H9 (cell line): Measurements from ENCODE around the gene ACTN1. TPM values are rescaled to one million over a fixed set of nuclear protein-coding genes. Genes with fewer than 3 reads are reported as not detected.

Experiments used
- DNase-seq: peaks from one replicate; pipeline ENCODE4 v3.0.0-alpha.2; 2017
- H2AFZ ChIP-seq: one replicate; pipeline ENCODE4 v1.6.1; 2013; ENCODE audit warnings: mild to moderate bottlenecking, low read length, control low read depth, moderate library complexity
- H2AK5ac ChIP-seq: 2 replicates; pipeline ENCODE4 v1.6.1; 2013; ENCODE audit warnings: low read length, control low read depth, mixed read lengths; ENCODE audit not compliant: insufficient read length
- H2BK120ac ChIP-seq: one replicate; pipeline ENCODE4 v1.6.1; 2013; ENCODE audit warnings: low read depth, mild to moderate bottlenecking, low read length, control low read depth, inconsistent platforms; ENCODE audit not compliant: poor library complexity, severe bottlenecking
- H2BK12ac ChIP-seq: 2 replicates; pipeline ENCODE4 v1.6.1; 2013; ENCODE audit warnings: low read length, control low read depth, mixed read lengths, low read depth; ENCODE audit not compliant: insufficient read length
- H2BK15ac ChIP-seq: 2 replicates; pipeline ENCODE4 v1.6.1; 2013; ENCODE audit warnings: low read depth, low read length, control low read depth
- H2BK20ac ChIP-seq: one replicate; pipeline ENCODE4 v1.6.1; 2013; ENCODE audit warnings: low read depth, mild to moderate bottlenecking, low read length, control low read depth, inconsistent platforms; ENCODE audit not compliant: poor library complexity, severe bottlenecking
- H2BK5ac ChIP-seq: 2 replicates; pipeline ENCODE4 v1.6.1; 2013; ENCODE audit warnings: low read length, control low read depth, mixed read lengths; ENCODE audit not compliant: insufficient read length
- H3K14ac ChIP-seq: 2 replicates; pipeline ENCODE4 v1.6.1; 2013; ENCODE audit warnings: low read length, control low read depth; ENCODE audit not compliant: insufficient read depth
- H3K18ac ChIP-seq: 2 replicates; pipeline ENCODE4 v1.6.1; 2013; ENCODE audit warnings: low read depth, mild to moderate bottlenecking, mixed read lengths, low read length, control low read depth; ENCODE audit not compliant: insufficient read length
- H3K23ac ChIP-seq: 2 replicates; pipeline ENCODE4 v1.6.1; 2013; ENCODE audit warnings: low read length, control low read depth, mixed read lengths, low read depth; ENCODE audit not compliant: insufficient read length
- H3K23me2 ChIP-seq: 2 replicates; pipeline ENCODE4 v1.6.1; 2013; ENCODE audit warnings: low read depth, mild to moderate bottlenecking, mixed read lengths, low read length, control low read depth; ENCODE audit not compliant: insufficient read length, poor library complexity, severe bottlenecking
- H3K27ac ChIP-seq: 2 replicates; pipeline ENCODE4 v1.5.1; 2013; ENCODE audit warnings: low read length, control low read depth, mixed read lengths, low read depth; ENCODE audit not compliant: insufficient read length
- H3K27me3 ChIP-seq: 2 replicates; pipeline ENCODE4 v1.6.1; 2013; ENCODE audit warnings: low read length, control low read depth, inconsistent platforms; ENCODE audit not compliant: insufficient read depth
- H3K4ac ChIP-seq: 2 replicates; pipeline ENCODE4 v1.6.1; 2013; ENCODE audit warnings: low read depth, mild to moderate bottlenecking, control low read depth, inconsistent platforms, low read length, moderate library complexity
- H3K4me1 ChIP-seq: 2 replicates; pipeline ENCODE4 v1.6.1; 2013; ENCODE audit warnings: low read length, control low read depth, inconsistent platforms; ENCODE audit not compliant: insufficient read depth
- H3K4me2 ChIP-seq: 2 replicates; pipeline ENCODE4 v1.6.1; 2013; ENCODE audit warnings: low read length, control low read depth, mixed read lengths; ENCODE audit not compliant: insufficient read length, insufficient read depth
- H3K56ac ChIP-seq: 2 replicates; pipeline ENCODE4 v1.6.1; 2013; ENCODE audit warnings: low read depth, mild to moderate bottlenecking, mixed read lengths, low read length, control low read depth; ENCODE audit not compliant: insufficient read length
- H3K79me1 ChIP-seq: 2 replicates; pipeline ENCODE4 v1.6.1; 2013; ENCODE audit warnings: low read depth, mild to moderate bottlenecking, moderate library complexity, low read length, control low read depth, inconsistent platforms; ENCODE audit not compliant: insufficient read depth, poor library complexity, severe bottlenecking
- H3K79me2 ChIP-seq: 2 replicates; pipeline ENCODE4 v1.6.1; 2013; ENCODE audit warnings: low read length, control low read depth, inconsistent platforms; ENCODE audit not compliant: insufficient read depth
- H3K9ac ChIP-seq: 2 replicates; pipeline ENCODE4 v1.6.1; 2013; ENCODE audit warnings: low read length, control low read depth, mixed read lengths; ENCODE audit not compliant: insufficient read length; ENCODE audit errors: extremely low read depth
- H3K9me3 ChIP-seq: one replicate; pipeline ENCODE4 v1.6.1; 2013; ENCODE audit warnings: low read depth, low read length, inconsistent platforms; ENCODE audit not compliant: control insufficient read depth
- H3T11ph ChIP-seq: one replicate; pipeline ENCODE4 v1.6.1; 2013; ENCODE audit warnings: mild to moderate bottlenecking, low read length, control low read depth, inconsistent platforms
- H4K20me1 ChIP-seq: one replicate; pipeline ENCODE4 v1.6.1; 2013; ENCODE audit not compliant: control insufficient read depth, insufficient read length, insufficient read depth
- H4K5ac ChIP-seq: 2 replicates; pipeline ENCODE4 v1.6.1; 2013; ENCODE audit warnings: low read depth, mild to moderate bottlenecking, mixed read lengths, low read length, control low read depth; ENCODE audit not compliant: insufficient read length
- H4K8ac ChIP-seq: replicated peaks from 2 replicates; pipeline ENCODE4 v1.6.1; 2013; ENCODE audit warnings: low read length, control low read depth, mixed read lengths, low read depth; ENCODE audit not compliant: insufficient read length
- H4K91ac ChIP-seq: 2 replicates; pipeline ENCODE4 v1.6.1; 2013; ENCODE audit warnings: low read depth, mild to moderate bottlenecking, moderate library complexity, mixed read lengths, low read length, control low read depth; ENCODE audit not compliant: insufficient read length
- H3K27ac Mint-ChIP-seq, 3 experiments: 2 replicates in 2 of 3; 3 replicates in 1 of 3; pipeline ENCODE4 v1.8.0; 2020 to 2021; ENCODE audit warnings: mixed read lengths in 3 of 3, mild to moderate bottlenecking in 1 of 3, moderate library complexity in 1 of 3
- H3K27me3 Mint-ChIP-seq: 2 replicates; pipeline ENCODE4 v1.8.0; 2021; ENCODE audit warnings: low read depth, mild to moderate bottlenecking, moderate library complexity, mixed read lengths
- H3K36me3 Mint-ChIP-seq, 3 experiments: 2 replicates in 2 of 3; 3 replicates in 1 of 3; pipeline ENCODE4 v1.8.0; 2020 to 2021; ENCODE audit warnings: low read depth in 3 of 3, mixed read lengths in 3 of 3; ENCODE audit not compliant: insufficient read depth in 1 of 3
- H3K4me1 Mint-ChIP-seq, 2 experiments: 2 replicates each; pipeline ENCODE4 v1.8.0; 2020; ENCODE audit warnings: mixed read lengths in 2 of 2
- H3K4me3 Mint-ChIP-seq, 2 experiments: 2 replicates in 1 of 2; 3 replicates in 1 of 2; pipeline ENCODE4 v1.8.0; 2020 to 2021; ENCODE audit warnings: mild to moderate bottlenecking in 2 of 2, mixed read lengths in 2 of 2, moderate library complexity in 1 of 2
- H3K9me3 Mint-ChIP-seq, 2 experiments: 2 replicates in 1 of 2; 3 replicates in 1 of 2; pipeline ENCODE4 v1.8.0; 2020; ENCODE audit warnings: mild to moderate bottlenecking in 2 of 2, mixed read lengths in 2 of 2, moderate library complexity in 1 of 2
- WGBS: extraction: QIAGEN DNeasy Blood & Tissue Kit; methylation state at CpG from one replicate; pipeline ENCODE4 v1.1.7; 2013; ENCODE audit warnings: missing lambda C conversion rate, low lambda C conversion rate, mixed read lengths; ENCODE audit not compliant: insufficient read length; ENCODE audit errors: extremely low coverage; 5-methylcytosine and 5-hydroxymethylcytosine counted together
- total RNA-seq: library from RNA; stranded (reverse); gene quantifications from 2 replicates; pipeline ENCODE4 v1.2.1, GENCODE V29; 2021
- TF ChIP-seq, protein P1 (sequence below): fragments of 200-600 bp; sonication (generic); conservative IDR thresholded peaks from 3 replicates; pipeline ENCODE4 v1.8.0; 2021; ENCODE audit warnings: antibody characterized with exemption, mild to moderate bottlenecking

Gene ACTN1
- total RNA-seq, 1 experiment from 2014 or later = 219 TPM

DNA sequence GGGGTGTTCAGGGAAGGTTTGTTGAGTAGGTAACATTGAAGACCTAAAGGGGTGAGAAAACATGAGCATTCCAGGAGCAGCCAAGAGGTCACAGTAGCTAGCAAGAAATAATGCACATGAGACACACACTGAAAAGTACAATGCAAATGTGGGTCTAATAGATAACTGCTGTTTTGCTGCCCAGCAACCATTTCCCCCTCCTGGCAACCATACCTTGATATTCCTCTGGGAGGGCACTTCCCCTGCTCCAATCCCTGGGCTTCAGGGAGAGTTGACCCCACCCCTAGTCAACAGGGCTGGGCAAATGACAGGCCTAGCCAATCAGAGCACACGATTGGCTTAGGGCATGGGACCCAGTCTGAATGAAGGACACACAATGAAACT lies 8.5 kb upstream of the ACTN1 start:
- DNase-seq = peak; percentile 79
- no peaks in the 10 kb centered on the region for H3K9me3 Mint-ChIP-seq
- Histone ChIP-seq H3K4ac (no peak overlapping the region), H2AFZ (no peak overlapping the region), H3K9ac (no peak overlapping the region), H3K4me2 (no peak overlapping the region), H2BK15ac (no peak overlapping the region), H2BK20ac (no peak overlapping the region), H3K4me1 (peaks cover 3% of the 10 kb centered on the region; the same call in 1 of the 2 replicates), H2BK12ac (no peak overlapping the region), H3K79me1 (no peaks in the 10 kb centered on the region), H2AK5ac (no peak overlapping the region), H2BK120ac (no peak overlapping the region), H3K23ac (no peak overlapping the region), H4K91ac (no peak overlapping the region), H3K27ac (no peak overlapping the region), H3K56ac (no peak overlapping the region), H4K5ac (no peak overlapping the region), H3K18ac (no peak overlapping the region), H3K14ac (no peak overlapping the region), H3T11ph (no peak overlapping the region), H3K23me2 (no peaks in the 10 kb centered on the region), H4K20me1 (no peaks in the 10 kb centered on the region), H4K8ac (no peak overlapping the region), H3K27me3 (no peaks in the 10 kb centered on the region), H3K79me2 (no peaks in the 10 kb centered on the region), H2BK5ac (no peak overlapping the region), H3K9me3 (no peaks in the 10 kb centered on the region)
- peaks cover 10 to 27% of the 10 kb centered on the region in 2 experiments for H3K4me1 Mint-ChIP-seq
- no peak overlapping the region for H3K4me3 Mint-ChIP-seq
- H3K27ac Mint-ChIP-seq = no peak overlapping the region
- peaks cover 7% of the 10 kb centered on the region for H3K27me3 Mint-ChIP-seq
- TF ChIP-seq, protein P1, sequence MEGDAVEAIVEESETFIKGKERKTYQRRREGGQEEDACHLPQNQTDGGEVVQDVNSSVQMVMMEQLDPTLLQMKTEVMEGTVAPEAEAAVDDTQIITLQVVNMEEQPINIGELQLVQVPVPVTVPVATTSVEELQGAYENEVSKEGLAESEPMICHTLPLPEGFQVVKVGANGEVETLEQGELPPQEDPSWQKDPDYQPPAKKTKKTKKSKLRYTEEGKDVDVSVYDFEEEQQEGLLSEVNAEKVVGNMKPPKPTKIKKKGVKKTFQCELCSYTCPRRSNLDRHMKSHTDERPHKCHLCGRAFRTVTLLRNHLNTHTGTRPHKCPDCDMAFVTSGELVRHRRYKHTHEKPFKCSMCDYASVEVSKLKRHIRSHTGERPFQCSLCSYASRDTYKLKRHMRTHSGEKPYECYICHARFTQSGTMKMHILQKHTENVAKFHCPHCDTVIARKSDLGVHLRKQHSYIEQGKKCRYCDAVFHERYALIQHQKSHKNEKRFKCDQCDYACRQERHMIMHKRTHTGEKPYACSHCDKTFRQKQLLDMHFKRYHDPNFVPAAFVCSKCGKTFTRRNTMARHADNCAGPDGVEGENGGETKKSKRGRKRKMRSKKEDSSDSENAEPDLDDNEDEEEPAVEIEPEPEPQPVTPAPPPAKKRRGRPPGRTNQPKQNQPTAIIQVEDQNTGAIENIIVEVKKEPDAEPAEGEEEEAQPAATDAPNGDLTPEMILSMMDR = no peak
- no peaks in the 10 kb centered on the region for H3K36me3 Mint-ChIP-seq
- WGBS = no CpG with 5 or more reads among the region's 1 CpG
